Smooth muscle cell (in vitro differentiated cells): ENCODE measurements around the gene POU6F2. TPM values are rescaled to one million over a fixed set of nuclear protein-coding genes. Genes with fewer than 3 reads are reported as not detected.

Experiments
- DNase-seq: peaks from one replicate; lab custom pipeline; 2025; ENCODE audit not compliant: unreplicated experiment; lab: John Stamatoyannopoulos, UW
- H2AFZ ChIP-seq: fragments of 200-600 bp; sonication (generic); 2 replicates; pipeline ENCODE4 v1.6.0; 2016; ENCODE audit warnings: antibody characterized with exemption, low read depth, mild to moderate bottlenecking
- H3F3A ChIP-seq: fragments of 200-600 bp; sonication (generic); 2 replicates; pipeline ENCODE4 v1.6.0; 2017; ENCODE audit warnings: antibody characterized with exemption, low read depth
- H3K27ac ChIP-seq: fragments of 200-600 bp; sonication (generic); 2 replicates; pipeline ENCODE4 v1.5.1; 2016; ENCODE audit warnings: low read depth, mild to moderate bottlenecking
- H3K27me3 ChIP-seq: fragments of 200-600 bp; sonication (generic); 2 replicates; pipeline ENCODE4 v1.6.1; 2016; ENCODE audit warnings: low read depth, mild to moderate bottlenecking
- H3K36me3 ChIP-seq: fragments of 200-600 bp; sonication (generic); 2 replicates; pipeline ENCODE4 v1.5.1; 2016; ENCODE audit warnings: low read depth
- H3K4me1 ChIP-seq: fragments of 200-600 bp; sonication (generic); 2 replicates; pipeline ENCODE4 v1.5.1; 2016; ENCODE audit warnings: low read depth
- H3K4me2 ChIP-seq: fragments of 200-600 bp; sonication (generic); 2 replicates; pipeline ENCODE4 v1.6.0; 2016; ENCODE audit warnings: mild to moderate bottlenecking
- H3K4me3 ChIP-seq: fragments of 200-600 bp; sonication (generic); 2 replicates; pipeline ENCODE4 v1.5.1; 2016; ENCODE audit warnings: mild to moderate bottlenecking
- H3K79me2 ChIP-seq: fragments of 200-600 bp; sonication (generic); 2 replicates; pipeline ENCODE4 v1.6.0; 2016; ENCODE audit warnings: low read depth, mild to moderate bottlenecking
- H3K9ac ChIP-seq: fragments of 200-600 bp; sonication (generic); 2 replicates; pipeline ENCODE4 v1.6.0; 2016; ENCODE audit warnings: low read depth
- H3K9me3 ChIP-seq: fragments of 200-600 bp; sonication (generic); replicated peaks from 2 replicates; pipeline ENCODE4 v1.5.1; 2016; ENCODE audit warnings: low read depth
- H4K20me1 ChIP-seq: fragments of 200-600 bp; sonication (generic); 2 replicates; pipeline ENCODE4 v1.6.0; 2016; ENCODE audit warnings: low read depth
- CTCF ChIP-seq: fragments of 200-600 bp; sonication (generic); IDR thresholded peaks from 2 replicates; pipeline ENCODE4 v1.5.1; 2017; ENCODE audit warnings: borderline replicate concordance, mild to moderate bottlenecking, antibody characterized with exemption; ENCODE audit not compliant: insufficient read depth, poor library complexity, severe bottlenecking
- WGBS: methylation state at CpG from one replicate; pipeline ENCODE4 v1.1.7; 2016; ENCODE audit warnings: low lambda C conversion rate; 5-methylcytosine and 5-hydroxymethylcytosine counted together
- polyA plus RNA-seq: library from polyadenylated mRNA; unstranded; fragments of >200 nt; fragmentation: Nextera tagmentation; extraction: Ambion mirVana; gene quantifications from 2 replicates; pipeline ENCODE4 v1.2.1, GENCODE V29; 2016
- total RNA-seq: library from RNA; depleted of rRNA; stranded (reverse); fragments of >200 nt; gene quantifications from 2 replicates; pipeline ENCODE4 v1.2.3, GENCODE V29; 2014

The POU6F2 gene
- total and polyA plus RNA-seq, 2 experiments from 2014 or later, result 1.2 TPM

- Histone ChIP-seq H3K4me1 (no peaks in the 10 kb centered on the region), H3K27me3 (peaks cover 10% of the 10 kb centered on the region), H4K20me1 (no peaks in the 10 kb centered on the region), H3K4me3 (no peak overlapping the region), H3K79me2 (no peaks in the 10 kb centered on the region), H2AFZ (no peak overlapping the region), H3F3A (no peaks in the 10 kb centered on the region), H3K4me2 (no peak overlapping the region), H3K9me3 (no peaks in the 10 kb centered on the region), H3K9ac (no peak overlapping the region), H3K27ac (no peak overlapping the region), H3K36me3 (no peaks in the 10 kb centered on the region)
- no peak for DNase-seq
- TF ChIP-seq CTCF, result no peak
- 80% methylated on average over 3 of the region's 3 CpGs for WGBS
These were observed 416.5 kb downstream of the POU6F2 start for GRCh38 chr7:39394105-39394680.

- WGBS, result 93% methylated on average over 2 of the region's 2 CpGs
These were observed 421.7 kb downstream of the POU6F2 start for GRCh38 chr7:39399458-39399857.

GRCh38 chr7:39399986-39400385 is 422.3 kb downstream of the POU6F2 start:
- no peaks in the 10 kb centered on the region for H4K20me1 ChIP-seq
- no peaks in the 10 kb centered on the region for H3K4me1 ChIP-seq
- no peak overlapping the region for H3K4me3 ChIP-seq
- H3K9ac ChIP-seq, result no peak overlapping the region
- no peaks in the 10 kb centered on the region for H3K36me3 ChIP-seq
- H3K9me3 ChIP-seq, result no peaks in the 10 kb centered on the region
- DNase-seq, result no peak
- no peaks in the 10 kb centered on the region for H3F3A ChIP-seq
- H3K27me3 ChIP-seq, result no peaks in the 10 kb centered on the region
- no peak overlapping the region for H2AFZ ChIP-seq
- no peaks in the 10 kb centered on the region for H3K79me2 ChIP-seq
- no peak overlapping the region for H3K27ac ChIP-seq
- H3K4me2 ChIP-seq, result no peak overlapping the region
- WGBS, result 49% methylated on average over 3 of the region's 3 CpGs
- no peak for TF ChIP-seq CTCF

More at GRCh38 chr7:39399458-39399857, 421.7 kb downstream of the POU6F2 start:
- Histone ChIP-seq H3K4me2 (no peak overlapping the region), H4K20me1 (no peaks in the 10 kb centered on the region), H3K79me2 (no peaks in the 10 kb centered on the region), H2AFZ (no peak overlapping the region), H3K9me3 (no peaks in the 10 kb centered on the region), H3K27ac (no peak overlapping the region), H3K27me3 (no peaks in the 10 kb centered on the region), H3K36me3 (no peaks in the 10 kb centered on the region), H3K4me3 (no peak overlapping the region), H3F3A (no peaks in the 10 kb centered on the region), H3K9ac (no peak overlapping the region), H3K4me1 (no peaks in the 10 kb centered on the region)
- DNase-seq, result no peak
- TF ChIP-seq CTCF, result no peak

GRCh38 chr7:39400836-39401235 is 423.1 kb downstream of the POU6F2 start:
- H3K4me3 ChIP-seq, result no peak overlapping the region
- 83% methylated on average over 3 of the region's 3 CpGs for WGBS

More at GRCh38 chr7:39400836-39401235, 423.1 kb downstream of the POU6F2 start:
- no peak overlapping the region for H3K4me2 ChIP-seq
- no peak for DNase-seq
- no peak overlapping the region for H2AFZ ChIP-seq
- H4K20me1 ChIP-seq, result no peaks in the 10 kb centered on the region
- H3K79me2 ChIP-seq, result no peaks in the 10 kb centered on the region
- no peaks in the 10 kb centered on the region for H3K36me3 ChIP-seq
- H3K27ac ChIP-seq, result no peak overlapping the region
- no peaks in the 10 kb centered on the region for H3K9me3 ChIP-seq
- no peak overlapping the region for H3K9ac ChIP-seq
- H3K4me1 ChIP-seq, result no peaks in the 10 kb centered on the region
- H3F3A ChIP-seq, result no peaks in the 10 kb centered on the region
- H3K27me3 ChIP-seq, result no peaks in the 10 kb centered on the region
- TF ChIP-seq CTCF, result no peak
